Measurements from ENCODE around the gene GOLM1.

DNA sequence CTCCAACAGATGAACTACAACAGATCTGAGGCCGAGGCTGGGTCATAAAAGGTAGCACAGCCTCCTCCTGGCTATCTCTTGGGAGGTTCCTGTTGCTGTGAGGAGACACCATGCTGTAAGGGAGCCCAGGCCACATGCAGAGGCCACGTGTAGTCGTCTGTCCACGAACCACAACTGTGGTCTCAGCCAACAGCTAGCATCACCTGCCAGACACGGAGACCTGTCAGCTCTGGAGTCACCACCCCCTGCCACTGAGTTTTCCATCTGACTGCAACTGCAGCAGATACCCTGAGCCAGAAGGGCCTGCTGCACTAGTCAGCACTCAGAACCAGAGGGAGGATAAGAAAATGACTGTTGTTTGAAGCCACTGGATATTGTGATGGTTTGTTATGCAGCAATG is 12.7 kb upstream of the GOLM1 start:
- TF ChIP-seq, protein P1, sequence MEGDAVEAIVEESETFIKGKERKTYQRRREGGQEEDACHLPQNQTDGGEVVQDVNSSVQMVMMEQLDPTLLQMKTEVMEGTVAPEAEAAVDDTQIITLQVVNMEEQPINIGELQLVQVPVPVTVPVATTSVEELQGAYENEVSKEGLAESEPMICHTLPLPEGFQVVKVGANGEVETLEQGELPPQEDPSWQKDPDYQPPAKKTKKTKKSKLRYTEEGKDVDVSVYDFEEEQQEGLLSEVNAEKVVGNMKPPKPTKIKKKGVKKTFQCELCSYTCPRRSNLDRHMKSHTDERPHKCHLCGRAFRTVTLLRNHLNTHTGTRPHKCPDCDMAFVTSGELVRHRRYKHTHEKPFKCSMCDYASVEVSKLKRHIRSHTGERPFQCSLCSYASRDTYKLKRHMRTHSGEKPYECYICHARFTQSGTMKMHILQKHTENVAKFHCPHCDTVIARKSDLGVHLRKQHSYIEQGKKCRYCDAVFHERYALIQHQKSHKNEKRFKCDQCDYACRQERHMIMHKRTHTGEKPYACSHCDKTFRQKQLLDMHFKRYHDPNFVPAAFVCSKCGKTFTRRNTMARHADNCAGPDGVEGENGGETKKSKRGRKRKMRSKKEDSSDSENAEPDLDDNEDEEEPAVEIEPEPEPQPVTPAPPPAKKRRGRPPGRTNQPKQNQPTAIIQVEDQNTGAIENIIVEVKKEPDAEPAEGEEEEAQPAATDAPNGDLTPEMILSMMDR (IDR thresholded peaks at IDR 0.05): no peak
- TF ChIP-seq POLR2A (IDR thresholded peaks at IDR 0.05): no peak

Data from heart left ventricle (tissue), 13 donors.